Activated B cell treated with CpG ODN at 0.5 μM for 24 hours (primary cell): ENCODE data around the gene NQO2. TPM values are rescaled to one million over a fixed set of nuclear protein-coding genes. Genes with fewer than 3 reads are reported as not detected.
"Not testable (repeated sequence)": the region's sequence is repeated elsewhere in the genome, so short reads cannot be mapped to it uniquely, and the experiment has no call there.

Experiments used
- ATAC-seq: fragments of 200-7000 bp; cut with Tn5 transposase; one replicate; pipeline ENCODE4 v1.10.0; 2021; ENCODE audit warnings: low read depth, mild to moderate bottlenecking, moderate library complexity
- CTCF ChIA-PET: fragments of 350-600 bp; sonication (Branson Sonifier 250); formaldehyde crosslinking; loops from one replicate; lab custom pipeline; 2021; ENCODE audit warnings: antibody characterized with exemption; lab: Charles Lee
- POLR2A ChIA-PET: fragments of 350-600 bp; sonication (Branson Sonifier 250); formaldehyde crosslinking; loops from one replicate; lab custom pipeline; 2021; ENCODE audit warnings: antibody characterized with exemption; lab: Charles Lee
- DNase-seq: peaks from one replicate; pipeline ENCODE4 v3.0.0; 2022
- H3K27ac Mint-ChIP-seq: one replicate; pipeline ENCODE4 v1.8.0; 2020; ENCODE audit warnings: mixed read lengths
- H3K27me3 Mint-ChIP-seq: one replicate; pipeline ENCODE4 v1.8.0; 2021; ENCODE audit warnings: mixed read lengths
- H3K36me3 Mint-ChIP-seq: one replicate; pipeline ENCODE4 v1.8.0; 2021; ENCODE audit warnings: low read depth, mixed read lengths
- H3K4me1 Mint-ChIP-seq: one replicate; pipeline ENCODE4 v1.8.0; 2021; ENCODE audit warnings: mixed read lengths
- H3K4me3 Mint-ChIP-seq: one replicate; pipeline ENCODE4 v1.8.0; 2020; ENCODE audit warnings: mild to moderate bottlenecking, mixed read lengths
- H3K9me3 Mint-ChIP-seq: one replicate; pipeline ENCODE4 v1.8.0; 2020; ENCODE audit warnings: mixed read lengths
- intact Hi-C: fragments of 100-400 bp; cut with micrococcal nuclease; formaldehyde crosslinking; loops from one replicate; pipeline ENCODE4 v1.15.1; 2024
- total RNA-seq: library from RNA; stranded (reverse); gene quantifications from 2 replicates; pipeline ENCODE4 v1.2.3, GENCODE V29; 2022
- TF ChIP-seq, protein P1 (sequence below): fragments of 200-600 bp; IDR thresholded peaks from one replicate; pipeline ENCODE4 v1.8.0; 2022; ENCODE audit warnings: antibody characterized with exemption, mild to moderate bottlenecking

Gene NQO2
- total RNA-seq, 1 donor from 2014 or later: 12.3 TPM

DNA sequence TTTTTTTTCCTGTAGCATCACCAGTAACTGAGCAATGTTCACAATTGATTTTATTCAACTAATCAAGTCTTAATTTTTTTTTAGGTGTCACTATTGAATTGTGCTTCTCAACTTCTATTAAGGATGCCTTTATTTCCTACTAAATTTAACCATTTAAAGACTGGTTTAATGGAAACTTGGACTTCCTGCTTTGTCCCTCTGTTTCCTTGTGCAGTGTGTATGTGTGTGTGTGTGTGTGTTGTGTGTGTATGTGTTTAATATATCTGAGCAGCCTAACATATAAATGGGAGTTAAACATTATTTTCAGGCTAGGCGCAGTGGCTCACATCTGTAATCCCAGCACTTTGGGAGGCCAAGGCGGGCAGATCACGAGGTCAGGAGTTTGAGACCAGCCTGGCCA lies 30.1 kb upstream of the NQO2 start:
- intact Hi-C loops: no loop called here
- no peak for ATAC-seq
- Mint-ChIP-seq H3K9me3 (no peaks in the 10 kb centered on the region), H3K4me3 (peak overlapping the region; percentile 21), H3K36me3 (peaks cover 2% of the 10 kb centered on the region), H3K27ac (peak overlapping the region; percentile 48), H3K4me1 (peaks cover 40% of the 10 kb centered on the region), H3K27me3 (no peaks in the 10 kb centered on the region)
- ChIA-PET POLR2A (no interaction called here), CTCF (no interaction called here)
- DNase-seq: no peak
- TF ChIP-seq, protein P1, sequence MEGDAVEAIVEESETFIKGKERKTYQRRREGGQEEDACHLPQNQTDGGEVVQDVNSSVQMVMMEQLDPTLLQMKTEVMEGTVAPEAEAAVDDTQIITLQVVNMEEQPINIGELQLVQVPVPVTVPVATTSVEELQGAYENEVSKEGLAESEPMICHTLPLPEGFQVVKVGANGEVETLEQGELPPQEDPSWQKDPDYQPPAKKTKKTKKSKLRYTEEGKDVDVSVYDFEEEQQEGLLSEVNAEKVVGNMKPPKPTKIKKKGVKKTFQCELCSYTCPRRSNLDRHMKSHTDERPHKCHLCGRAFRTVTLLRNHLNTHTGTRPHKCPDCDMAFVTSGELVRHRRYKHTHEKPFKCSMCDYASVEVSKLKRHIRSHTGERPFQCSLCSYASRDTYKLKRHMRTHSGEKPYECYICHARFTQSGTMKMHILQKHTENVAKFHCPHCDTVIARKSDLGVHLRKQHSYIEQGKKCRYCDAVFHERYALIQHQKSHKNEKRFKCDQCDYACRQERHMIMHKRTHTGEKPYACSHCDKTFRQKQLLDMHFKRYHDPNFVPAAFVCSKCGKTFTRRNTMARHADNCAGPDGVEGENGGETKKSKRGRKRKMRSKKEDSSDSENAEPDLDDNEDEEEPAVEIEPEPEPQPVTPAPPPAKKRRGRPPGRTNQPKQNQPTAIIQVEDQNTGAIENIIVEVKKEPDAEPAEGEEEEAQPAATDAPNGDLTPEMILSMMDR: no peak

- intact Hi-C loops: loop anchor here (1.0 to 2.0 kb wide), 3 partner anchors 12 to 37 kb away; no protein-coding TSS in a partner anchor
- H3K27me3 Mint-ChIP-seq: no peaks in the 10 kb centered on the region
- H3K4me3 Mint-ChIP-seq: peak overlapping the region; percentile 88
- H3K27ac Mint-ChIP-seq: peak overlapping the region; percentile 82
- peaks cover 40% of the 10 kb centered on the region for H3K4me1 Mint-ChIP-seq
- TF ChIP-seq, protein P1: no peak
- H3K36me3 Mint-ChIP-seq: peaks cover 2% of the 10 kb centered on the region
- ChIA-PET CTCF (no interaction called here), POLR2A (interaction anchor here (0.7 kb wide), 1 partner anchor 129 kb away, joined by 6 read pairs; the partner anchor contains the start of gene SERPINB1)
- H3K9me3 Mint-ChIP-seq: no peaks in the 10 kb centered on the region
- DNase-seq (no peak), ATAC-seq (no peak)
Observed at GRCh38 chr6:2970034-2970685, 29.5 kb upstream of the NQO2 start.

GRCh38 chr6:2970753-2971419 lies 28.8 kb upstream of the NQO2 start:
- TF ChIP-seq, protein P1: no peak
- H3K27me3 Mint-ChIP-seq: no peaks in the 10 kb centered on the region
- H3K4me3 Mint-ChIP-seq: peak overlapping the region; percentile 88
- intact Hi-C loops: loop anchor here (1.0 to 2.0 kb wide), 5 partner anchors 13 to 38 kb away; no protein-coding TSS in a partner anchor
- H3K36me3 Mint-ChIP-seq: peaks cover 2% of the 10 kb centered on the region
- no peaks in the 10 kb centered on the region for H3K9me3 Mint-ChIP-seq
- DNase-seq (no peak), ATAC-seq (peak; percentile 75)
- H3K4me1 Mint-ChIP-seq: peaks cover 40% of the 10 kb centered on the region
- H3K27ac Mint-ChIP-seq: peak overlapping the region; percentile 82
- POLR2A ChIA-PET: interaction anchor here (0.6 to 1.6 kb wide), 8 partner anchors 10 to 129 kb away, joined by 3 to 23 read pairs (median 4); partner anchors contain the start of gene SERPINB1
- CTCF ChIA-PET: no interaction called here

DNA sequence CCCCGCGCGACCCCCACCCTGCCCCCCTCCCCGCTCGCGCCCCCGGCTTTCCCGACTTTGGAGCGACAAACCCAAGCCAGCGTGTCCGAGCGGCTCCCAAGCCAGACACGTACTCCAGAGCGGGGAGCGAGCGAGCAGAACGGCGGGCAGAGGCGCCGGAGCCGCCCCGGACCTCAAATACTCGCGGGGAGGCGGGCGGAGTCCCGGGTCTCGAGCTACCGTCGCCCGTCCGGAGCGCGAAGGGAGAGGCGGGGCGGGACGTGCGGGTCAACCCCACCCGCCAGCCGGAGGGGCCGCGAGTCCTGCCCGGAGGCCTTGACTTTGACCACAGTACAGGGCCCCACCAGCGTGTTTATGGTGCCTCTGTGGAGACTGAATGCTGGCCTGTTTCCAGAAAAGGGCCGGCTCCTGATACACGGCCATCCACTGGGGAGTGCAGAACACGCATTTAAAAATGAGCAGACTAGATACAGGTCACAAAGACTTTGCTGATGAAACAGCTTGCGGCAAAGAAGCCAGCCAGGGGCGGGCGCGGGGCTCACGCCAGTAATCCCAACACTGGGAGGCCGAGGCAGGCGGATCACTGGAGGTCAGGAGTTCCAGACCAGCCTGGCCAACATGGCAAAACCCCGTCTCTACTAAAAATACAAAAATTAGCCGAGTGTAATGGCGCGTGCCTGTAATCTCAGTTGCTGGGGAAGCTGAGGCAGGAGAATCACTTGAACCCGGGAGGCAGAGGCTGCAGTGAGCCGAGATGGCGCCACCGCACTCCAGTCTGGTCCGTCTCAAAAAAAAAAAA lies 28.1 kb upstream of the NQO2 start, which contains the start of gene SERPINB6:
Gene SERPINB6 (minus strand): TSS at position 148 of the 799 bp plus-strand sequence. CDS start 12,235 bp downstream, outside the sequence.
- CTCF ChIA-PET: interaction anchor here (0.7 kb wide), 1 partner anchor 19 kb away, joined by 3 read pairs; no protein-coding TSS in a partner anchor
- intact Hi-C loops: loop anchor here (1.0 to 2.0 kb wide), 4 partner anchors 18 to 39 kb away; no protein-coding TSS in a partner anchor
- POLR2A ChIA-PET: interaction anchor here (0.6 to 1.6 kb wide), 13 partner anchors 9 to 234 kb away, joined by 3 to 23 read pairs (median 3); partner anchors contain the start of genes RIPK1 and SERPINB1

GRCh38 chr6:2972219-2972487 lies 27.5 kb upstream of the NQO2 start:
- H3K9me3 Mint-ChIP-seq, H3K36me3 Mint-ChIP-seq, intact Hi-C loops, DNase-seq, H3K27me3 Mint-ChIP-seq, ATAC-seq: not testable (repeated sequence)
- Mint-ChIP-seq H3K27ac (peak overlapping the region; percentile 85), H3K4me3 (peak overlapping the region; percentile 88), H3K4me1 (peaks cover 35% of the 10 kb centered on the region)
- CTCF ChIA-PET: interaction anchor here (0.7 kb wide), 1 partner anchor 20 kb away, joined by 3 read pairs; no protein-coding TSS in a partner anchor
- POLR2A ChIA-PET: interaction anchor here (0.9 to 1.6 kb wide), 7 partner anchors 17 to 131 kb away, joined by 3 to 23 read pairs (median 6); partner anchors contain the start of genes RIPK1 and SERPINB1

More for the DNA sequence above, 28.1 kb upstream of the NQO2 start, which contains the start of gene SERPINB6:
- peaks cover 40% of the 10 kb centered on the region for H3K4me1 Mint-ChIP-seq
- H3K36me3 Mint-ChIP-seq: peaks cover 2% of the 10 kb centered on the region
- peak within 1 kb of the TSS; percentile 85 for H3K27ac Mint-ChIP-seq
- H3K27me3 Mint-ChIP-seq: peaks cover 1% of the 10 kb centered on the region
- ATAC-seq: peak; percentile 72
- H3K4me3 Mint-ChIP-seq: peak within 1 kb of the TSS; percentile 88
- TF ChIP-seq, protein P1: no peak
- peak; percentile 60 for DNase-seq
- H3K9me3 Mint-ChIP-seq: no peaks in the 10 kb centered on the region

DNA sequence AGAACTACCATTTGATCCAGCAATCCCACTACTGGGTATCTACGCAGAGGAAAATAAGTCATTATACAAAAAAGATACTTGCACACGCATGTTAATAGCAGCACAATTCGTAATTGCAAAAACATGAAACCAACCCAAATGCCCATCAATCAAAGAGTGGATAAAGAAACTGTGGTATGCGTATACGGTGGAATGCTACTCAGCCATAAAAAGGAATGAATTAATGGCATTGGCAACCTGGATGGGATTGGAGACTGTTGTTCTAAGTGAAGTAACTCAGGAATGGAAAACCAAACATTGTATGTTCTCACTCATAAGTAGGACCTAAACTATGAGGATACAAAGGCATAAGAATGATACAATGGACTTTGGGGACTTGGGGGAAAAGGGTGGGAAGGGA lies 27.0 kb upstream of the NQO2 start:
- CTCF ChIA-PET, intact Hi-C loops, H3K36me3 Mint-ChIP-seq, DNase-seq, H3K9me3 Mint-ChIP-seq, H3K27me3 Mint-ChIP-seq, ATAC-seq, H3K27ac Mint-ChIP-seq: not testable (repeated sequence)
- POLR2A ChIA-PET: interaction anchor here (1.3 to 1.6 kb wide), 3 partner anchors 16 to 95 kb away, joined by 4 to 23 read pairs (median 10); partner anchors contain the start of gene RIPK1
- Mint-ChIP-seq H3K4me1 (peaks cover 29% of the 10 kb centered on the region), H3K4me3 (peak overlapping the region; percentile 88)

DNA sequence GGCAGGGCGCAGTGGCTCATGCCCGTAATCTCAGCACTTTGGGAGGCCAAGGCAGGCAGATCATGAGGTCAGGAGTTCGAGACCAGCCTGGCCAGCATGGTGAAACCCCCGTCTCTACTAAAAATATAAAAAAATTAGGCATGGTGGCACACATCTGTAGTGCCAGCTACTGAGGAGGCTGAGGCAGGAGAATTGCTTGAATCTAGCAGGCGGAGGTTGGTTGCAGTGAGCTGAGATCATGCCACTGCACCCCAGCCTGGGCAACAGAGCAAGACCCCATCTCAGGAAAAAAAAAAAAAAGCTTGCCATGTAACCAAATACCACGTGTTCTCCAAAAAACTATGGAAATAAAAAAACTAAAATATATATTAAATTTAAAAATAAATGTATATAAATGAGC lies 26.5 kb upstream of the NQO2 start:
- H3K27me3 Mint-ChIP-seq, POLR2A ChIA-PET, intact Hi-C loops, ATAC-seq, H3K36me3 Mint-ChIP-seq, H3K9me3 Mint-ChIP-seq, DNase-seq, H3K4me3 Mint-ChIP-seq, CTCF ChIA-PET, H3K27ac Mint-ChIP-seq: not testable (repeated sequence)
- peaks cover 25% of the 10 kb centered on the region for H3K4me1 Mint-ChIP-seq
